ENCODE results near the gene AP1G2. TPM values are rescaled to one million over a fixed set of nuclear protein-coding genes. Genes with fewer than 3 reads are reported as not detected.

AP1G2 gene
- total RNA-seq, 1 donor from 2014 or later = 262 TPM

DNA sequence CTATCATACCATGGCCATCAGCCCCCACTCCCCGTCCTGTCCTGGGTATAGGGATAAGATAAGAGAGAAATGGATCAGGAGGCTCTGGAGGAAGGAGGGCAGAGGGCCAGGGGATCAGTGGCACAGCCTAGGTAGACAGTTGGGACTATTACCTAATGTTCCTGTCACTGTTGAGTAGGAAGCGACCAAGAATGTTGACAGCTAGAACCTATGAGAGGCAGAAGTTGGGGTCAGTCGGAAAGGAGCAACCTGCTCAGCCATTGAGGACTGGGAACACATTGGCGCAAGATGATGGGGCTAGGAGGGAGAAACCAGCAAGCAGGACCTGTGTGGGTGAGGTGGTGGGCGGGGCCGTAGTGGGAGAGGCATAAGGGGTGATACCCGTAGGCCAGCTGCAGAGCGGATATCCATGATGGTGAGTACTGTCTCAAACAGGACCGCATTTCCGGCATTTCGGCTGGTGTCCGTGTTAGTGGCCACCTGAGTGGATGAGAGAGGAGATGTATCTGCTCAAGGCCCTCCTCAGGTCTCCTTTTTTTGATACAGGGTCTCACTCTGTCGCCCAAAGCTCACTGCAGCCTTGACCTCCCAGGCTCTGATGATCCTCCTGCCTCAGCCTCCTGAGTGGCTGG is 3.3 kb downstream of the AP1G2 start:
- no peak for DNase-seq (ENCODE audit: low spot score, unreplicated experiment)
- H3K4me3 Mint-ChIP-seq (ENCODE audit: low read depth) = peak overlapping the region; percentile 40
- no peak overlapping the region for H3K27ac Mint-ChIP-seq
- peaks cover 15% of the 10 kb centered on the region for H3K4me1 Mint-ChIP-seq (ENCODE audit: low read depth)
- no peaks in the 10 kb centered on the region for H3K9me3 Mint-ChIP-seq (ENCODE audit: low read depth)
- TF ChIP-seq, protein P1, sequence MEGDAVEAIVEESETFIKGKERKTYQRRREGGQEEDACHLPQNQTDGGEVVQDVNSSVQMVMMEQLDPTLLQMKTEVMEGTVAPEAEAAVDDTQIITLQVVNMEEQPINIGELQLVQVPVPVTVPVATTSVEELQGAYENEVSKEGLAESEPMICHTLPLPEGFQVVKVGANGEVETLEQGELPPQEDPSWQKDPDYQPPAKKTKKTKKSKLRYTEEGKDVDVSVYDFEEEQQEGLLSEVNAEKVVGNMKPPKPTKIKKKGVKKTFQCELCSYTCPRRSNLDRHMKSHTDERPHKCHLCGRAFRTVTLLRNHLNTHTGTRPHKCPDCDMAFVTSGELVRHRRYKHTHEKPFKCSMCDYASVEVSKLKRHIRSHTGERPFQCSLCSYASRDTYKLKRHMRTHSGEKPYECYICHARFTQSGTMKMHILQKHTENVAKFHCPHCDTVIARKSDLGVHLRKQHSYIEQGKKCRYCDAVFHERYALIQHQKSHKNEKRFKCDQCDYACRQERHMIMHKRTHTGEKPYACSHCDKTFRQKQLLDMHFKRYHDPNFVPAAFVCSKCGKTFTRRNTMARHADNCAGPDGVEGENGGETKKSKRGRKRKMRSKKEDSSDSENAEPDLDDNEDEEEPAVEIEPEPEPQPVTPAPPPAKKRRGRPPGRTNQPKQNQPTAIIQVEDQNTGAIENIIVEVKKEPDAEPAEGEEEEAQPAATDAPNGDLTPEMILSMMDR (IDR thresholded peaks at IDR 0.05; ENCODE audit: unreplicated experiment) = no peak
- peaks cover 3% of the 10 kb centered on the region for H3K27me3 Mint-ChIP-seq
- H3K36me3 Mint-ChIP-seq (ENCODE audit: insufficient read depth) = peaks cover 17% of the 10 kb centered on the region

DNA sequence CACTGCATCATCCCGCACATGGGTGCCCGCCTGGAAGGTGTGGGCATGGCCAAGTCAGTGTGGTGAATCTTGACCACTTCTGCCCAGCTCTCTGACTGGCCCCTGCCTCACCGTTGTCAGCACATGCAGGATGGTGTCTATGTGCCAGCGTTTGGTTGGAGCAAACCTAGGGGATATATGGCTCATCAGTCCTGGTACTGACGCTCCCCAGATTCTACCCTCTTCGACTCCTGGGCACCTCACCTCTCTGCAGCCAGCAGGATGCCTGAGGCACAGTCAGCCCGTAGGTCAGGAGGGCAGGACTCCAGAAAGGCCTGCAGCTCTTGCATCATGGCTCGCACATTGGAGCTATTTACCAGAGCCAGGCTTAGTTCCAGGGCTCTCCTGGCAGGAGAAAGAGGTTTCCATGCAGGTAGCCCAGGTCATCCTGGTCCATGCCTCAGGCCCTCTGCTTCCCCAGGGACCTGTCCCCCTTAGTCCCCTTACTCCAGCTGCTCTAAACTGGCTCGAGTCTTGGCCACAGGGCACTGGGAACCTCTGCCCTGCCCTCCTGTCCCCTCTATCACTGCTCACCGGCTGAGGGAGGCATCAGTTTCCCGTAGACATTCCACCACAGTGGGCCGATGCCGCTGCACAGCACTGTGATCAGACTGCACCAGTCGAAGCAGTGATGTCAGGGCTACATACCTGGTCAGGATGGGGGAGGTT is 4.0 kb downstream of the AP1G2 start:
- H3K27ac Mint-ChIP-seq = no peak overlapping the region
- H3K4me3 Mint-ChIP-seq (ENCODE audit: low read depth) = no peak overlapping the region
- H3K4me1 Mint-ChIP-seq (ENCODE audit: low read depth) = peaks cover 14% of the 10 kb centered on the region
- no peak for DNase-seq (ENCODE audit: low spot score, unreplicated experiment)
- peaks cover 17% of the 10 kb centered on the region for H3K36me3 Mint-ChIP-seq (ENCODE audit: insufficient read depth)
- no peaks in the 10 kb centered on the region for H3K27me3 Mint-ChIP-seq
- TF ChIP-seq, protein P1 (IDR thresholded peaks at IDR 0.05; ENCODE audit: unreplicated experiment) = no peak
- H3K9me3 Mint-ChIP-seq (ENCODE audit: low read depth) = no peaks in the 10 kb centered on the region

DNA sequence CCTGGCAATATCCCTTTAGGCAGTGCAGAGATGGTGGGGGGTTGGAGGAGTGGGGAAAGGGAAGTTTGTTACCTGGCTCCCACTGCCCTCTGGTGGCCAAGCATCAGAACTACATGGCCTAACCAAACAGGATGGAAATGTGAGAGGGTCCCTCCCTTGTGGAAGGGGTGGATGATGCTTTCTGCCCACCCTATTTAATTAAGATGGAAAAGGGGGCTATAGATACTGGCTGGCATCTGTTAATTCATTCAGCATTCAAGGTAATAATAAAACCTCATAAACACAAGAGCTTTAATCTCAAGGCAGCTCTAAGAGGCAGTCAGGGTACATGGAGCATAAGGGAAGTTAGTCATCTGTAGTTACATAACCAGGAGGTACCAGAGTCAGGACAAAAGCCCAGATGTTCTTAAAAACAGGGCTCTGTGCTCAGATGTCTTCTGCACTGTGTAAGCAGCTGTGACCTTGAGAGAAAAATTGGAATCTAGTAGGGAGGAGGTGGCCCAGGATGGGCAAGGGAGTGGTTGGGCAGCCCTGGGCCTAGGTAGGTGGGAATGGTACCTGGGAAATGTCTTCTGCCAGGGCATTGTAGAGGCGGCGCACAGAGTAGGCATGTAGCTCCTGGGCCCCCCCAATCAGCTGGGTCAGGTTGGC is 4.6 kb downstream of the AP1G2 start:
- peaks cover 10% of the 10 kb centered on the region for H3K4me1 Mint-ChIP-seq (ENCODE audit: low read depth)
- peaks cover 17% of the 10 kb centered on the region for H3K36me3 Mint-ChIP-seq (ENCODE audit: insufficient read depth)
- no peak overlapping the region for H3K4me3 Mint-ChIP-seq (ENCODE audit: low read depth)
- H3K9me3 Mint-ChIP-seq (ENCODE audit: low read depth) = no peaks in the 10 kb centered on the region
- TF ChIP-seq, protein P1 (IDR thresholded peaks at IDR 0.05; ENCODE audit: unreplicated experiment) = peak; percentile 93
- DNase-seq (ENCODE audit: low spot score, unreplicated experiment) = peak; percentile 67
- peak overlapping the region; percentile 47 for H3K27ac Mint-ChIP-seq
- no peaks in the 10 kb centered on the region for H3K27me3 Mint-ChIP-seq

DNA sequence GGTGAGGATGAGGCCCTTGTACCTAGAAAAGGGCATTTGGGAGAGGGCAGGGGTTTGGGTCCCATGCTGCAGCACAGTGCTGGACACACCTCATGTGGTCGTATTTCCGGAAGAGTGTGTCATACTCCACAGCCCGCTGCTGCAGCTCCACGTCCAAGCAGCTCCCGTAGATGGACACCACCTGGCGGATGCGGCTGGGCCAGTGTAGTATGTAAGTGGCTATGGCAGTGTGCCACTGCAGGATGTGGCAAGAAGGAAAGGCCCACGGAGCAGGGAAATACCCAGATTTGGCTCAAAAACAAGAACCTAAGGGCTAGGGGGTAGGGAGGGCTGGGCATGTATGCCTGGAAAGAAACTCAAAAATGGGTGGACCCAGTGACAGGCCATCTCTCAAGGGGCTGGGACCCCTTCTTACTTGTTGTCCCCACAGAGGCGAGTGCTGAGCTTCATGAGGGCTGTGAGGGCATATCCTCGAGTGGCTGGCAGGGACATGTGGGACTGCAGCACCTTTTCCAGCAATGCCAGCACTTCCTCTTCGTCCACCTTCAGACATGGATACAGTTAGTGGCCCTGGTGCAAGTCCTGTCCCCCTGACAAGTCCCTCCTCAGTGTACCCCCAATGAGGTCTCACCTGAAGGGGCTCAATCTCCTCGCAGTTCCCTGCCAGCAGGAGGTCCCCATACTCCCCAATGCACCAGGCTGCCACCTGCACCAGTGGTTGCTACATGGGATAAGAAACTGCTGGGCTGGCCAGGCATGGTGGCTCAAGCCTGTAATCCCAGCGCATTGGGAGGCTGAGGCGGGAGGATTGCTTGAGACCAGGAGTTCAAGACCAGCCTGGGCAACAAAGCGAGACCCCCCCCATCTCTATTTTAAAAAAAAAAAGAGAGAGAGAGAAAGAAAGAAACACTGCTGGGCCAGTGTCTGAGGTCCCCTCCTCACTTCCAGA is 5.4 kb downstream of the AP1G2 start:
- no peaks in the 10 kb centered on the region for H3K27me3 Mint-ChIP-seq
- TF ChIP-seq, protein P1 (IDR thresholded peaks at IDR 0.05; ENCODE audit: unreplicated experiment) = no peak
- no peaks in the 10 kb centered on the region for H3K9me3 Mint-ChIP-seq (ENCODE audit: low read depth)
- no peak overlapping the region for H3K27ac Mint-ChIP-seq
- H3K36me3 Mint-ChIP-seq (ENCODE audit: insufficient read depth) = peaks cover 16% of the 10 kb centered on the region
- H3K4me3 Mint-ChIP-seq (ENCODE audit: low read depth) = no peak overlapping the region
- H3K4me1 Mint-ChIP-seq (ENCODE audit: low read depth) = peaks cover 10% of the 10 kb centered on the region
- no peak for DNase-seq (ENCODE audit: low spot score, unreplicated experiment)
